Endodermal cell (in vitro differentiated cells): ENCODE data around the gene ZNF853. TPM values are rescaled to one million over a fixed set of nuclear protein-coding genes. Genes with fewer than 3 reads are reported as not detected.
"Not testable (repeated sequence)": the region's sequence is repeated elsewhere in the genome, so short reads cannot be mapped to it uniquely, and the experiment has no call there.

Experiments
- DNase-seq: peaks from one replicate; pipeline ENCODE4 v3.0.0-alpha.2; 2017
- H3K27ac ChIP-seq: 2 replicates; pipeline ENCODE4 v1.5.1; 2013; ENCODE audit warnings: mild to moderate bottlenecking, low read depth, low read length, moderate library complexity
- H3K27me3 ChIP-seq: 2 replicates; pipeline ENCODE4 v1.6.1; 2013; ENCODE audit warnings: mild to moderate bottlenecking, low read length, moderate library complexity; ENCODE audit not compliant: insufficient read depth, control insufficient read depth, poor library complexity, severe bottlenecking
- H3K36me3 ChIP-seq: 2 replicates; pipeline ENCODE4 v1.7.0; 2013; ENCODE audit warnings: mild to moderate bottlenecking, low read length, moderate library complexity; ENCODE audit not compliant: control insufficient read depth, insufficient read depth
- H3K4me1 ChIP-seq: one replicate; pipeline ENCODE4 v1.7.0; 2013; ENCODE audit warnings: low read length; ENCODE audit not compliant: control insufficient read depth, insufficient read depth
- H3K4me3 ChIP-seq: 2 replicates; pipeline ENCODE4 v1.5.1; 2013; ENCODE audit warnings: mild to moderate bottlenecking, low read length, moderate library complexity
- H3K9ac ChIP-seq: 2 replicates; pipeline ENCODE4 v1.6.1; 2013; ENCODE audit warnings: mild to moderate bottlenecking, low read length, moderate library complexity; ENCODE audit not compliant: poor library complexity, severe bottlenecking; ENCODE audit errors: extremely low read depth
- H3K9me3 ChIP-seq: 2 replicates; pipeline ENCODE4 v1.6.1; 2013; ENCODE audit warnings: mild to moderate bottlenecking, low read length, moderate library complexity; ENCODE audit not compliant: control insufficient read depth
- H3K27ac Mint-ChIP-seq: 2 replicates; pipeline ENCODE4 v1.8.0; 2020; ENCODE audit warnings: mixed read lengths
- H3K27me3 Mint-ChIP-seq: 2 replicates; pipeline ENCODE4 v1.8.0; 2021; ENCODE audit warnings: mild to moderate bottlenecking, mixed read lengths; ENCODE audit not compliant: insufficient read depth
- H3K36me3 Mint-ChIP-seq: 2 replicates; pipeline ENCODE4 v1.8.0; 2020; ENCODE audit warnings: low read depth, mixed read lengths
- H3K4me1 Mint-ChIP-seq: 2 replicates; pipeline ENCODE4 v1.8.0; 2020; ENCODE audit warnings: mixed read lengths
- H3K4me3 Mint-ChIP-seq: 2 replicates; pipeline ENCODE4 v1.8.0; 2020; ENCODE audit warnings: mild to moderate bottlenecking, moderate library complexity, mixed read lengths
- H3K9me3 Mint-ChIP-seq: 2 replicates; pipeline ENCODE4 v1.8.0; 2020; ENCODE audit warnings: mild to moderate bottlenecking, mixed read lengths
- WGBS, 2 experiments: methylation state at CpG; one replicate each; pipeline versions ENCODE4 v1.1.5 to v1.1.7; 2013; ENCODE audit warnings: missing lambda C conversion rate in 2 of 2, mixed read lengths in 1 of 2; ENCODE audit not compliant: insufficient coverage in 1 of 2, insufficient read length in 1 of 2; 5-methylcytosine and 5-hydroxymethylcytosine counted together
- total RNA-seq, 2 donors: library from RNA; stranded (reverse); fragmentation: NEBNext Ultra II Directional in 1 of 2; extraction: Animal tissue kit (Norgen Biotek cat#: 25700) in 1 of 2; gene quantifications; 2 replicates in 1 of 2; 3 replicates in 1 of 2; pipeline ENCODE4 v1.2.1, GENCODE V29; 2021
- TF ChIP-seq, protein P1 (sequence below): fragments of 200-600 bp; sonication (generic); conservative IDR thresholded peaks from 2 replicates; pipeline ENCODE4 v1.5.0; 2021; ENCODE audit warnings: antibody characterized with exemption, mild to moderate bottlenecking

ZNF853 gene
- total RNA-seq, 2 donors from 2014 or later: 14.2 to 17.2 TPM

DNA sequence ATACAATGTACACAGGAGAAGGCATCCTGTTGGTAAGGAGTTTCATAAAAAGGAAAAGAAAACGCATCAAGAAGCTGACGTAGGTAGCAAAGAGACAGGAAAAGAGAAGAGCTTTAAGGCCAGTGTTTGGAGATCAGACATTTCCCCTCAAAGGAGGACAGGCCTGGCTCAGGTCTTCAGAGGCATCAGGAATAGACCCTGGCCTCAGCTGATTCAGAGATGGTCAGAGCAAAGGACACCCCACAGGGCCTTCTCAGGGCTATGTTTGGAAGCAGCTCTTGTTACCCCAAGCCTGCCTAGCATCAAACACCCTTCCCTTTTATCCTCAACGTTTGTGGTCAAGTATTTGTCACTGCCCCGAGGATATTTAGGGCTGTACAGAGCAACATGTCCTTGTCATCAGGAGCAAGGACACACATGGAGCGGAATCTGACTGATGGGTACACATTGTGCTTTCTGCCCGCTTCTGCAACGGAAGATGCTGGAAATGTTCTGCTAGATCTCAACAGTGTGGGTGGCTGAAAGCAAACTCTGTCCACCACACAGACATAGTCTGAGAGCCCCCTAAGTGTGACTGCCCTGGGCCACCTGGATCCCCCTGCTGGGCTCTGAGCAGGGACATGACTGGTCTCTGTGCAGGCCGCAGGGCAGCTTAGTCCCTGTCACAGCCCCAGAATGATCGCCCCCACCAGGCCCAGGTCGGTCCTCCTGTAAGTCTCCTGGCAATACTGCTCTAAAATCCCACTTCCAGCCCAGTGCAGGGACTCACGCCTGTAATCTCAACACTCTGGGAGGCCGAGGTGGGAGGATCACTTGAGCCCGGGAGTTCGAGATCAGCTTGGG, 39.2 kb upstream of the ZNF853 start:
- H3K9me3 ChIP-seq: no peaks in the 10 kb centered on the region
- TF ChIP-seq, protein P1, sequence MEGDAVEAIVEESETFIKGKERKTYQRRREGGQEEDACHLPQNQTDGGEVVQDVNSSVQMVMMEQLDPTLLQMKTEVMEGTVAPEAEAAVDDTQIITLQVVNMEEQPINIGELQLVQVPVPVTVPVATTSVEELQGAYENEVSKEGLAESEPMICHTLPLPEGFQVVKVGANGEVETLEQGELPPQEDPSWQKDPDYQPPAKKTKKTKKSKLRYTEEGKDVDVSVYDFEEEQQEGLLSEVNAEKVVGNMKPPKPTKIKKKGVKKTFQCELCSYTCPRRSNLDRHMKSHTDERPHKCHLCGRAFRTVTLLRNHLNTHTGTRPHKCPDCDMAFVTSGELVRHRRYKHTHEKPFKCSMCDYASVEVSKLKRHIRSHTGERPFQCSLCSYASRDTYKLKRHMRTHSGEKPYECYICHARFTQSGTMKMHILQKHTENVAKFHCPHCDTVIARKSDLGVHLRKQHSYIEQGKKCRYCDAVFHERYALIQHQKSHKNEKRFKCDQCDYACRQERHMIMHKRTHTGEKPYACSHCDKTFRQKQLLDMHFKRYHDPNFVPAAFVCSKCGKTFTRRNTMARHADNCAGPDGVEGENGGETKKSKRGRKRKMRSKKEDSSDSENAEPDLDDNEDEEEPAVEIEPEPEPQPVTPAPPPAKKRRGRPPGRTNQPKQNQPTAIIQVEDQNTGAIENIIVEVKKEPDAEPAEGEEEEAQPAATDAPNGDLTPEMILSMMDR: peak; percentile 29
- peaks cover 6% of the 10 kb centered on the region for H3K4me1 Mint-ChIP-seq
- peak overlapping the region; percentile 73 for H3K4me3 Mint-ChIP-seq
- peaks cover 6% of the 10 kb centered on the region for H3K27me3 Mint-ChIP-seq
- WGBS, 2 experiments: 84 to 87% methylated on average over 6 to 13 of the region's 14 CpGs
- H3K4me3 ChIP-seq: no peak overlapping the region
- H3K36me3 ChIP-seq: peaks cover 8% of the 10 kb centered on the region
- H3K27me3 ChIP-seq: no peaks in the 10 kb centered on the region
- peak overlapping the region; percentile 40 for H3K27ac Mint-ChIP-seq
- H3K9me3 Mint-ChIP-seq: no peaks in the 10 kb centered on the region
- no peaks in the 10 kb centered on the region for H3K4me1 ChIP-seq
- H3K27ac ChIP-seq: no peak overlapping the region
- DNase-seq: peak; percentile 74
- H3K36me3 Mint-ChIP-seq: peaks cover 17% of the 10 kb centered on the region
- no peak overlapping the region for H3K9ac ChIP-seq

DNA sequence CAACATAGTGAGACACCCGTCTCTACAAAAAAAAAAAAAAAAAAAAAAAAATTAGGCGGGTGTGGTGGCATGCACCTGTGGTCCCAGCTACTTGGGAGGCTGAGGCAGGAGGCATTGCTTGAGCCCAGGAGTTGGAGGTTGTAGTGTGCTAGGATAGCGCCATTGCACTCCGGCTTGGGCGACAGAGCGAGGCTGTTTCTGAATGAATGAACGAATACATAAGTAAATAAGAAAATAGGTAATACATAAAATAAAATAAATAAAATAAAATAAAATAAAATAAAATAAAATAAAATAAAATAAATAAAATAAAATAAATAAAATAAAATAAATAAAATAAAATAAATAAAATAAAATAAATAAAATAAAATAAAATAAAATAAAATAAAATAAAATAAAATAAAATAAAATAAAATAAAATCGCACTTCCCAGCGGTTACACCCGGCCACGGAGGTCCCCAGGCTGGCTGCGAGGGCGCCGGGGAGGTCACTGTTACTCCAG, 38.5 kb upstream of the ZNF853 start:
- Histone ChIP-seq H3K36me3 (peaks cover 13% of the 10 kb centered on the region), H3K4me3 (peak overlapping the region; percentile 78)
- H3K36me3 Mint-ChIP-seq: peaks cover 24% of the 10 kb centered on the region
- H3K4me1 ChIP-seq, H3K27me3 ChIP-seq, H3K4me1 Mint-ChIP-seq, H3K27ac Mint-ChIP-seq, H3K9me3 ChIP-seq, H3K9me3 Mint-ChIP-seq, H3K27ac ChIP-seq, H3K9ac ChIP-seq, DNase-seq, H3K27me3 Mint-ChIP-seq: not testable (repeated sequence)
- WGBS, 2 experiments: 29% methylated on average over 10 of the region's 14 CpGs; no CpG with 5 or more reads in 1 of the 2 experiments
- H3K4me3 Mint-ChIP-seq: peak overlapping the region; percentile 73

DNA sequence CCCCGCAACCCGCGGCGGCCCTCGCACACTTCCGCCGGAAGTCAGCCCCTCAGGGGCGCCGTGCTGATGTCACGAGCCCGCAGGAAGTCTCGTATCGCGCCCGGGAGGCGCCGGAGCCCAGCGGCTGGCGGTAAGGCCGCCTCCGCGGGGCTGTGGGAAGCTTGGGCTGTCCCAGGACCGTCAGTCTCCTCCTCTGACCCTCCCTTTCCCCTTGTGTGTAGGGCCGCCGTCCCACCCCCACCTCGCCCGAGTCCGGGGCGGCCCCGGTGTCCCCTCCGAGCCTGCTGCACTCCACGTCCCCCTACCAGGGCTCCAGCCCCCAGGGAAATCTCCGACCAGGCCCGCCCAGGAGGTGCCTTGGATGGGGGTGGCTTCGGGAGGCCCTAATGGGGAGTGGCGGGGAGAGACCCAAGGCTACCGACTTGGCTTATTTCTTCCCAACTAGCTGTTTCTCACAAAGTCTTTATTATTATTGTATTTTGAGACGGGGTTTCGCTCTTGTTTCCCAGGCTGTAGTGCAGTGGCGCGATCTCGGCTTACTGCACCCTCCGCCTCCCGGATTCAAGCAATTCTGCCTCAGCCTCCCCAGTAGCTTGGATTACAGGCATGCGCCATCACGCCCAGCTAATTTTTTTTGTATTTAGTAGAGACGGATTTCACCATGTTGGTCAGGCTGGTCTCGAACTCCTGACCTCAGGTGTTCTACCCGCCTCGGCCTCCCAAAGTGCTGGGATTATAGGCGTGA, 37.9 kb upstream of the ZNF853 start, which contains the start of gene ZDHHC4:
Gene ZDHHC4 (plus strand): TSS at position 86 of the 745 bp plus-strand sequence. CDS start 3,108 bp downstream, outside the sequence.
- H3K36me3 ChIP-seq: peaks cover 18% of the 10 kb centered on the region
- H3K9me3 ChIP-seq: no peaks in the 10 kb centered on the region
- Mint-ChIP-seq H3K4me3 (peak within 1 kb of the TSS; percentile 73), H3K27me3 (peaks cover 5% of the 10 kb centered on the region), H3K9me3 (no peaks in the 10 kb centered on the region), H3K36me3 (peaks cover 30% of the 10 kb centered on the region), H3K27ac (peak within 1 kb of the TSS; percentile 93), H3K4me1 (peaks cover 6% of the 10 kb centered on the region)
- no peaks in the 10 kb centered on the region for H3K4me1 ChIP-seq
- H3K27me3 ChIP-seq: no peaks in the 10 kb centered on the region
- WGBS, 2 experiments: 33 to 45% methylated on average over 27 to 50 of the region's 51 CpGs
- peak within 1 kb of the TSS; percentile 60 for H3K9ac ChIP-seq
- peak within 1 kb of the TSS; percentile 79 for H3K27ac ChIP-seq
- TF ChIP-seq, protein P1: no peak
- DNase-seq: peak; percentile 87
- H3K4me3 ChIP-seq: peak within 1 kb of the TSS; percentile 78
